ENCODE measurements around the gene IDH3A.

- TF ChIP-seq, protein P1, sequence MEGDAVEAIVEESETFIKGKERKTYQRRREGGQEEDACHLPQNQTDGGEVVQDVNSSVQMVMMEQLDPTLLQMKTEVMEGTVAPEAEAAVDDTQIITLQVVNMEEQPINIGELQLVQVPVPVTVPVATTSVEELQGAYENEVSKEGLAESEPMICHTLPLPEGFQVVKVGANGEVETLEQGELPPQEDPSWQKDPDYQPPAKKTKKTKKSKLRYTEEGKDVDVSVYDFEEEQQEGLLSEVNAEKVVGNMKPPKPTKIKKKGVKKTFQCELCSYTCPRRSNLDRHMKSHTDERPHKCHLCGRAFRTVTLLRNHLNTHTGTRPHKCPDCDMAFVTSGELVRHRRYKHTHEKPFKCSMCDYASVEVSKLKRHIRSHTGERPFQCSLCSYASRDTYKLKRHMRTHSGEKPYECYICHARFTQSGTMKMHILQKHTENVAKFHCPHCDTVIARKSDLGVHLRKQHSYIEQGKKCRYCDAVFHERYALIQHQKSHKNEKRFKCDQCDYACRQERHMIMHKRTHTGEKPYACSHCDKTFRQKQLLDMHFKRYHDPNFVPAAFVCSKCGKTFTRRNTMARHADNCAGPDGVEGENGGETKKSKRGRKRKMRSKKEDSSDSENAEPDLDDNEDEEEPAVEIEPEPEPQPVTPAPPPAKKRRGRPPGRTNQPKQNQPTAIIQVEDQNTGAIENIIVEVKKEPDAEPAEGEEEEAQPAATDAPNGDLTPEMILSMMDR (IDR thresholded peaks at IDR 0.05) = no peak
- TF ChIP-seq POLR2AphosphoS5 (IDR thresholded peaks at IDR 0.05) (no peak), POLR2A (IDR thresholded peaks at IDR 0.05) (no peak), EP300 (IDR thresholded peaks at IDR 0.05; ENCODE audit: low read depth) (no peak)
Measured at GRCh38 chr15:78167227-78167888, 18.2 kb downstream of the IDH3A start.
